HepG2 (cell line): Measurements from ENCODE around the gene HDHD3. TPM values are rescaled to one million over a fixed set of nuclear protein-coding genes. Genes with fewer than 3 reads are reported as not detected.
A peak's percentile ranks its signal among the peaks of the same experiment; 100 is the strongest.

Source experiments
- CENPBD1 ChIP-seq: sonication (generic); formaldehyde crosslinking; IDR thresholded peaks from 2 replicates; pipeline ENCODE4 v1.8.0; 2022; ENCODE audit warnings: missing genetic modification reagents, low read depth, mild to moderate bottlenecking, borderline replicate concordance
- FOXM1 ChIP-seq: sonication (generic); formaldehyde crosslinking; IDR thresholded peaks from 2 replicates; pipeline ENCODE4 v1.5.0; 2020; ENCODE audit warnings: missing genetic modification reagents
- JDP2 ChIP-seq: sonication (generic); formaldehyde crosslinking; IDR thresholded peaks from 2 replicates; pipeline ENCODE4 v1.8.1; 2022; ENCODE audit warnings: missing genetic modification reagents, borderline replicate concordance
- MAFG ChIP-seq: sonication (generic); formaldehyde crosslinking; IDR thresholded peaks from 2 replicates; pipeline ENCODE4 v1.5.1; 2020; ENCODE audit warnings: mild to moderate bottlenecking, missing genetic modification reagents
- PAX8 ChIP-seq: sonication (generic); formaldehyde crosslinking; IDR thresholded peaks from 2 replicates; pipeline ENCODE4 v1.8.0; 2022; ENCODE audit warnings: mild to moderate bottlenecking, missing genetic modification reagents, borderline replicate concordance
- PBX3 ChIP-seq: sonication (generic); formaldehyde crosslinking; IDR thresholded peaks from 2 replicates; pipeline ENCODE4 v1.8.1; 2023; ENCODE audit warnings: missing genetic modification reagents, inconsistent platforms, borderline replicate concordance
- PCBP2 ChIP-seq: fragments of 200-400 bp; formaldehyde crosslinking; optimal IDR thresholded peaks from 2 replicates; pipeline ENCODE3; 2018; ENCODE audit warnings: low read length, low read depth; ENCODE audit not compliant: poor library complexity, severe bottlenecking
- POLR2A ChIP-seq, 2 experiments: IDR thresholded peaks; 2 replicates each; pipeline ENCODE4 v1.6.1; 2011; ENCODE audit warnings: low read depth in 2 of 2, low read length in 2 of 2, mild to moderate bottlenecking in 1 of 2, moderate library complexity in 1 of 2; ENCODE audit not compliant: insufficient read depth in 1 of 2
- REL ChIP-seq: sonication (generic); formaldehyde crosslinking; conservative IDR thresholded peaks from 2 replicates; pipeline ENCODE4 v1.8.0; 2022; ENCODE audit warnings: mild to moderate bottlenecking, missing genetic modification reagents, moderate library complexity
- TAF15 ChIP-seq: fragments of 200-400 bp; formaldehyde crosslinking; IDR thresholded peaks from one replicate; pipeline ENCODE4 v1.6.1; 2018; ENCODE audit warnings: mild to moderate bottlenecking, low read depth, low read length; ENCODE audit not compliant: poor library complexity, severe bottlenecking
- ZBTB42 ChIP-seq: sonication (generic); formaldehyde crosslinking; IDR thresholded peaks from 2 replicates; pipeline ENCODE4 v1.5.0; 2020; ENCODE audit warnings: mild to moderate bottlenecking, missing genetic modification reagents
- ZNF326 ChIP-seq: sonication (generic); formaldehyde crosslinking; IDR thresholded peaks from 2 replicates; pipeline ENCODE4 v1.4.0; 2020; ENCODE audit warnings: missing genetic modification reagents, borderline replicate concordance
- ZNF430 ChIP-seq: sonication (generic); formaldehyde crosslinking; IDR thresholded peaks from 2 replicates; pipeline ENCODE4 v1.9.0; 2021; ENCODE audit warnings: mild to moderate bottlenecking, missing genetic modification reagents
- polyA plus RNA-seq, 8 experiments: library from polyadenylated mRNA; depleted of rRNA in 3 of 8; stranded (reverse) in 7 of 8; unstranded in 1 of 8; fragments of >200 nt; fragmentation: Illumina TruSeq in 4 of 8; extraction: Trizol in 4 of 8; gene quantifications; 2 replicates each; pipeline versions ENCODE4 v1.2.1 to v1.2.3, GENCODE V29; 2011 to 2016; ENCODE audit warnings: low read depth in 4 of 8, missing spikeins in 1 of 8, mixed read lengths in 1 of 8; ENCODE audit not compliant: insufficient read depth in 1 of 8
- total RNA-seq, 5 experiments: library from RNA; depleted of rRNA; stranded (reverse); fragments of >200 nt; fragmentation: Illumina TruSeq; extraction: Trizol; gene quantifications; 2 replicates each; pipeline ENCODE4 v1.2.3, GENCODE V29; 2016; ENCODE audit warnings: low read depth in 1 of 5
- TF ChIP-seq, protein P1 (sequence below): sonication (generic); formaldehyde crosslinking; IDR thresholded peaks from 2 replicates; pipeline ENCODE4 v1.4.0; 2020; ENCODE audit warnings: mild to moderate bottlenecking, missing genetic modification reagents
- TF ChIP-seq, protein P2 (sequence below): sonication (generic); formaldehyde crosslinking; conservative IDR thresholded peaks from 2 replicates; pipeline ENCODE4 v1.4.0; 2020; ENCODE audit warnings: missing genetic modification reagents
- TF ChIP-seq, protein P3 (sequence below): sonication (generic); formaldehyde crosslinking; IDR thresholded peaks from 2 replicates; pipeline ENCODE4 v1.4.0; 2020; ENCODE audit warnings: missing genetic modification reagents
- TF ChIP-seq, protein P4 (sequence below): sonication (generic); formaldehyde crosslinking; IDR thresholded peaks from 2 replicates; pipeline ENCODE4 v1.8.0; 2022; ENCODE audit warnings: mild to moderate bottlenecking, missing genetic modification reagents; ENCODE audit not compliant: insufficient replicate concordance

HDHD3 gene
- total and polyA plus RNA-seq, 2 of the 13 experiments (the other 11 are each of a cell fraction or from before 2014, with no cell fraction given) = 23.1 to 38.5 TPM

DNA sequence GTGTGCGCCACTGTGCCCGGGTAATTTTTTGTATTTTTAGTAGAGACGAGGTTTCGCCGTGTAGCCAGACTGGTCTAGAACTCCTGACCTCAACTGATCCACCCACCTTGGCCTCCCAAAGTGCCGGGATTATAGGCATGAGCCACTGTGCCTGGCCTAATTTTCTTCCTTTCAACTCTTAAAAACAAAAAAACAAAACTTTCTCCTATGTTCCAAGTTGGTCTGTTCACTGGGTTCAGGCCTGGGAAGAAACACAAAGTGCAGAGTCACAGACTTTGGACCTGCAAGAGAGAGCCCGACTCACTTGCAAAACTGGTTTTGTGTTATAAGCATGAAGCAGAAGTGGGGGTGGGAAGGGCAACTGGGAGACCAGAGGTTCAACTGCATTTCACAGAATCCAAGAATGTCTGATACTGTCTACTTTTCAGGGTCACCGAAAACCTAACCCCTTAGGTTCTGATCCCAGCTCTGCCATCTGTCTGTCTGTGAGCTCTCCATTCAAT is 5.2 kb upstream of the HDHD3 start (continued):
- TF ChIP-seq, protein P1, sequence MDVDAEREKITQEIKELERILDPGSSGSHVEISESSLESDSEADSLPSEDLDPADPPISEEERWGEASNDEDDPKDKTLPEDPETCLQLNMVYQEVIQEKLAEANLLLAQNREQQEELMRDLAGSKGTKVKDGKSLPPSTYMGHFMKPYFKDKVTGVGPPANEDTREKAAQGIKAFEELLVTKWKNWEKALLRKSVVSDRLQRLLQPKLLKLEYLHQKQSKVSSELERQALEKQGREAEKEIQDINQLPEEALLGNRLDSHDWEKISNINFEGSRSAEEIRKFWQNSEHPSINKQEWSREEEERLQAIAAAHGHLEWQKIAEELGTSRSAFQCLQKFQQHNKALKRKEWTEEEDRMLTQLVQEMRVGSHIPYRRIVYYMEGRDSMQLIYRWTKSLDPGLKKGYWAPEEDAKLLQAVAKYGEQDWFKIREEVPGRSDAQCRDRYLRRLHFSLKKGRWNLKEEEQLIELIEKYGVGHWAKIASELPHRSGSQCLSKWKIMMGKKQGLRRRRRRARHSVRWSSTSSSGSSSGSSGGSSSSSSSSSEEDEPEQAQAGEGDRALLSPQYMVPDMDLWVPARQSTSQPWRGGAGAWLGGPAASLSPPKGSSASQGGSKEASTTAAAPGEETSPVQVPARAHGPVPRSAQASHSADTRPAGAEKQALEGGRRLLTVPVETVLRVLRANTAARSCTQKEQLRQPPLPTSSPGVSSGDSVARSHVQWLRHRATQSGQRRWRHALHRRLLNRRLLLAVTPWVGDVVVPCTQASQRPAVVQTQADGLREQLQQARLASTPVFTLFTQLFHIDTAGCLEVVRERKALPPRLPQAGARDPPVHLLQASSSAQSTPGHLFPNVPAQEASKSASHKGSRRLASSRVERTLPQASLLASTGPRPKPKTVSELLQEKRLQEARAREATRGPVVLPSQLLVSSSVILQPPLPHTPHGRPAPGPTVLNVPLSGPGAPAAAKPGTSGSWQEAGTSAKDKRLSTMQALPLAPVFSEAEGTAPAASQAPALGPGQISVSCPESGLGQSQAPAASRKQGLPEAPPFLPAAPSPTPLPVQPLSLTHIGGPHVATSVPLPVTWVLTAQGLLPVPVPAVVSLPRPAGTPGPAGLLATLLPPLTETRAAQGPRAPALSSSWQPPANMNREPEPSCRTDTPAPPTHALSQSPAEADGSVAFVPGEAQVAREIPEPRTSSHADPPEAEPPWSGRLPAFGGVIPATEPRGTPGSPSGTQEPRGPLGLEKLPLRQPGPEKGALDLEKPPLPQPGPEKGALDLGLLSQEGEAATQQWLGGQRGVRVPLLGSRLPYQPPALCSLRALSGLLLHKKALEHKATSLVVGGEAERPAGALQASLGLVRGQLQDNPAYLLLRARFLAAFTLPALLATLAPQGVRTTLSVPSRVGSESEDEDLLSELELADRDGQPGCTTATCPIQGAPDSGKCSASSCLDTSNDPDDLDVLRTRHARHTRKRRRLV (CRISPR knock-in tag) = no peak
- TF ChIP-seq ZNF326 (CRISPR knock-in tag) = no peak
- no peak for TF ChIP-seq ZBTB42
- TF ChIP-seq, protein P2, sequence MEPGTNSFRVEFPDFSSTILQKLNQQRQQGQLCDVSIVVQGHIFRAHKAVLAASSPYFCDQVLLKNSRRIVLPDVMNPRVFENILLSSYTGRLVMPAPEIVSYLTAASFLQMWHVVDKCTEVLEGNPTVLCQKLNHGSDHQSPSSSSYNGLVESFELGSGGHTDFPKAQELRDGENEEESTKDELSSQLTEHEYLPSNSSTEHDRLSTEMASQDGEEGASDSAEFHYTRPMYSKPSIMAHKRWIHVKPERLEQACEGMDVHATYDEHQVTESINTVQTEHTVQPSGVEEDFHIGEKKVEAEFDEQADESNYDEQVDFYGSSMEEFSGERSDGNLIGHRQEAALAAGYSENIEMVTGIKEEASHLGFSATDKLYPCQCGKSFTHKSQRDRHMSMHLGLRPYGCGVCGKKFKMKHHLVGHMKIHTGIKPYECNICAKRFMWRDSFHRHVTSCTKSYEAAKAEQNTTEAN = 0 out of 2 replicates have a peak, but pooled peaks have one; percentile 7
- TF ChIP-seq REL (CRISPR knock-in tag) = no peak
- TF ChIP-seq PAX8 (CRISPR knock-in tag) = no peak
- TF ChIP-seq CENPBD1 = no peak
- TF ChIP-seq POLR2A (IDR thresholded peaks at IDR 0.05; ENCODE audit: insufficient read depth in 1 of 2, low read depth in 2 of 2, low read length in 2 of 2) = no peak
- TF ChIP-seq ZNF430 (CRISPR knock-in tag) = 0 out of 2 replicates have a peak, but pooled peaks have one; percentile 57
- no peak for TF ChIP-seq MAFG
- TF ChIP-seq TAF15 = no peak
- no peak for TF ChIP-seq FOXM1 (CRISPR knock-in tag)
- no peak for TF ChIP-seq PBX3 (CRISPR knock-in tag)
- TF ChIP-seq, protein P3, sequence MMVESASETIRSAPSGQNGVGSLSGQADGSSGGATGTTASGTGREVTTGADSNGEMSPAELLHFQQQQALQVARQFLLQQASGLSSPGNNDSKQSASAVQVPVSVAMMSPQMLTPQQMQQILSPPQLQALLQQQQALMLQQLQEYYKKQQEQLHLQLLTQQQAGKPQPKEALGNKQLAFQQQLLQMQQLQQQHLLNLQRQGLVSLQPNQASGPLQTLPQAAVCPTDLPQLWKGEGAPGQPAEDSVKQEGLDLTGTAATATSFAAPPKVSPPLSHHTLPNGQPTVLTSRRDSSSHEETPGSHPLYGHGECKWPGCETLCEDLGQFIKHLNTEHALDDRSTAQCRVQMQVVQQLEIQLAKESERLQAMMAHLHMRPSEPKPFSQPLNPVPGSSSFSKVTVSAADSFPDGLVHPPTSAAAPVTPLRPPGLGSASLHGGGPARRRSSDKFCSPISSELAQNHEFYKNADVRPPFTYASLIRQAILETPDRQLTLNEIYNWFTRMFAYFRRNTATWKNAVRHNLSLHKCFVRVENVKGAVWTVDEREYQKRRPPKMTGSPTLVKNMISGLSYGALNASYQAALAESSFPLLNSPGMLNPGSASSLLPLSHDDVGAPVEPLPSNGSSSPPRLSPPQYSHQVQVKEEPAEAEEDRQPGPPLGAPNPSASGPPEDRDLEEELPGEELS (CRISPR knock-in tag) = peak; percentile 68
- TF ChIP-seq, protein P4, sequence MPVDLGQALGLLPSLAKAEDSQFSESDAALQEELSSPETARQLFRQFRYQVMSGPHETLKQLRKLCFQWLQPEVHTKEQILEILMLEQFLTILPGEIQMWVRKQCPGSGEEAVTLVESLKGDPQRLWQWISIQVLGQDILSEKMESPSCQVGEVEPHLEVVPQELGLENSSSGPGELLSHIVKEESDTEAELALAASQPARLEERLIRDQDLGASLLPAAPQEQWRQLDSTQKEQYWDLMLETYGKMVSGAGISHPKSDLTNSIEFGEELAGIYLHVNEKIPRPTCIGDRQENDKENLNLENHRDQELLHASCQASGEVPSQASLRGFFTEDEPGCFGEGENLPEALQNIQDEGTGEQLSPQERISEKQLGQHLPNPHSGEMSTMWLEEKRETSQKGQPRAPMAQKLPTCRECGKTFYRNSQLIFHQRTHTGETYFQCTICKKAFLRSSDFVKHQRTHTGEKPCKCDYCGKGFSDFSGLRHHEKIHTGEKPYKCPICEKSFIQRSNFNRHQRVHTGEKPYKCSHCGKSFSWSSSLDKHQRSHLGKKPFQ (CRISPR knock-in tag) = no peak
- TF ChIP-seq PCBP2 = no peak
- no peak for TF ChIP-seq JDP2 (CRISPR knock-in tag)
